Fibroblast of skin of left quadriceps (primary cell): Measurements from ENCODE around the gene USP3.

Experiments used
- DNase-seq, 2 experiments: peaks; one replicate each; pipeline ENCODE4 v3.0.0-alpha.2; 2013; ENCODE audit warnings: low read depth in 2 of 2

Gene USP3

GRCh38 chr15:63504247-63504978 lies at the start of gene USP3:
TSS of gene USP3 (plus strand) at chr15:63504593. CDS start at chr15:63504740, 147 bp downstream.
- DNase-seq = peak; percentile 93

GRCh38 chr15:63456258-63456657 lies 48.1 kb upstream of the USP3 start:
- DNase-seq = no peak

GRCh38 chr15:63457379-63457778 lies 47.0 kb upstream of the USP3 start:
- no peak for DNase-seq

GRCh38 chr15:63458026-63458425 lies 46.4 kb upstream of the USP3 start:
- DNase-seq = no peak

- DNase-seq = no peak
Observed at GRCh38 chr15:63458794-63459395, 45.5 kb upstream of the USP3 start.

GRCh38 chr15:63460210-63461155 lies 43.9 kb upstream of the USP3 start:
- no peak for DNase-seq

GRCh38 chr15:63461230-63461985 lies 43.0 kb upstream of the USP3 start:
- no peak for DNase-seq

GRCh38 chr15:63462088-63462487 lies 42.3 kb upstream of the USP3 start:
- no peak for DNase-seq

GRCh38 chr15:63463036-63463435 lies 41.4 kb upstream of the USP3 start:
- no peak for DNase-seq

GRCh38 chr15:63463793-63464192 lies 40.6 kb upstream of the USP3 start:
- DNase-seq = no peak

- peak in 1 of 2 experiments; percentile 50 for DNase-seq
Observed at GRCh38 chr15:63465104-63465503, 39.3 kb upstream of the USP3 start.

- DNase-seq = no peak
Observed at GRCh38 chr15:63466378-63467192, 37.8 kb upstream of the USP3 start.

GRCh38 chr15:63469190-63469589 lies 35.2 kb upstream of the USP3 start:
- DNase-seq = no peak

- no peak for DNase-seq
Observed at GRCh38 chr15:63469984-63470383, 34.4 kb upstream of the USP3 start.

- no peak for DNase-seq
Observed at GRCh38 chr15:63473007-63473748, 31.2 kb upstream of the USP3 start.

GRCh38 chr15:63473749-63473998 lies 30.7 kb upstream of the USP3 start:
- no peak for DNase-seq

- DNase-seq = no peak
Observed at GRCh38 chr15:63473999-63474809, 30.2 kb upstream of the USP3 start.

GRCh38 chr15:63474810-63475316 lies 29.5 kb upstream of the USP3 start:
- no peak for DNase-seq

- no peak for DNase-seq
Observed at GRCh38 chr15:63475707-63476106, 28.7 kb upstream of the USP3 start.
